HS-27A (cell line): Measurements from ENCODE around the gene TGFBI.

ENCODE experiments used
- DNase-seq: peaks from one replicate; pipeline ENCODE4 v3.0.0-alpha.2; 2012; ENCODE audit warnings: low read depth, missing footprints

Gene TGFBI

GRCh38 chr5:136025900-136026299 is 2.9 kb upstream of the TGFBI start:
- no peak for DNase-seq

GRCh38 chr5:136026636-136027035 is 2.2 kb upstream of the TGFBI start:
- DNase-seq: no peak

- no peak for DNase-seq
These were observed 1.5 kb upstream of the TGFBI start for GRCh38 chr5:136027311-136027710.

GRCh38 chr5:136028090-136028489 is 698 bp upstream of the TGFBI start:
- DNase-seq: no peak

- no peak for DNase-seq
These were observed 1.5 kb downstream of the TGFBI start for GRCh38 chr5:136030252-136030651.

- DNase-seq: no peak
These were observed 2.3 kb downstream of the TGFBI start for GRCh38 chr5:136030956-136031611.

GRCh38 chr5:136031711-136032110 is 2.9 kb downstream of the TGFBI start:
- DNase-seq: no peak

GRCh38 chr5:136032564-136032963 is 3.8 kb downstream of the TGFBI start:
- no peak for DNase-seq

GRCh38 chr5:136033234-136033633 is 4.4 kb downstream of the TGFBI start:
- no peak for DNase-seq

- DNase-seq: no peak
These were observed 5.1 kb downstream of the TGFBI start for GRCh38 chr5:136033848-136034247.

- no peak for DNase-seq
These were observed 5.7 kb downstream of the TGFBI start for GRCh38 chr5:136034492-136034891.

GRCh38 chr5:136034984-136035383 is 6.2 kb downstream of the TGFBI start:
- DNase-seq: no peak

- DNase-seq: no peak
These were observed 7.0 kb downstream of the TGFBI start for GRCh38 chr5:136035837-136036236.

GRCh38 chr5:136036293-136036911 is 7.6 kb downstream of the TGFBI start:
- DNase-seq: no peak

- DNase-seq: no peak
These were observed 8.4 kb downstream of the TGFBI start for GRCh38 chr5:136037001-136037705.

- DNase-seq: no peak
These were observed 9.8 kb downstream of the TGFBI start for GRCh38 chr5:136038635-136039034.

GRCh38 chr5:136039202-136039601 is 10.4 kb downstream of the TGFBI start:
- no peak for DNase-seq

- DNase-seq: no peak
These were observed 12.1 kb downstream of the TGFBI start for GRCh38 chr5:136040746-136041415.

GRCh38 chr5:136042156-136042555 is 13.4 kb downstream of the TGFBI start:
- DNase-seq: no peak

- DNase-seq: no peak
These were observed 13.9 kb downstream of the TGFBI start for GRCh38 chr5:136042665-136043121.

GRCh38 chr5:136043551-136043950 is 14.8 kb downstream of the TGFBI start:
- no peak for DNase-seq

GRCh38 chr5:136043968-136044610 is 15.3 kb downstream of the TGFBI start:
- no peak for DNase-seq
